Tibial nerve (tissue), 4 donors: ENCODE measurements around the gene HEXD.

Experiments used
- EP300 ChIP-seq, 2 donors: sonication (generic); formaldehyde crosslinking; IDR thresholded peaks; one replicate each; pipeline ENCODE4 v1.6.1; 2017; ENCODE audit warnings: antibody characterized with exemption in 2 of 2, mild to moderate bottlenecking in 1 of 2
- POLR2A ChIP-seq, 2 donors: fragments of 450-650 bp; IDR thresholded peaks; one replicate each; pipeline ENCODE4 v1.6.1; 2017; ENCODE audit warnings: antibody characterized with exemption in 2 of 2, mild to moderate bottlenecking in 2 of 2, moderate library complexity in 2 of 2
- TF ChIP-seq, protein P1 (sequence below), 5 experiments: fragments of 200-600 bp in 3 of 5; fragments of 450-650 bp in 2 of 5; sonication (generic) in 3 of 5; IDR thresholded peaks; one replicate each; pipeline ENCODE4 v1.5.1; 2016 to 2019; ENCODE audit warnings: antibody characterized with exemption in 5 of 5, mild to moderate bottlenecking in 3 of 5, moderate library complexity in 2 of 5

DNA sequence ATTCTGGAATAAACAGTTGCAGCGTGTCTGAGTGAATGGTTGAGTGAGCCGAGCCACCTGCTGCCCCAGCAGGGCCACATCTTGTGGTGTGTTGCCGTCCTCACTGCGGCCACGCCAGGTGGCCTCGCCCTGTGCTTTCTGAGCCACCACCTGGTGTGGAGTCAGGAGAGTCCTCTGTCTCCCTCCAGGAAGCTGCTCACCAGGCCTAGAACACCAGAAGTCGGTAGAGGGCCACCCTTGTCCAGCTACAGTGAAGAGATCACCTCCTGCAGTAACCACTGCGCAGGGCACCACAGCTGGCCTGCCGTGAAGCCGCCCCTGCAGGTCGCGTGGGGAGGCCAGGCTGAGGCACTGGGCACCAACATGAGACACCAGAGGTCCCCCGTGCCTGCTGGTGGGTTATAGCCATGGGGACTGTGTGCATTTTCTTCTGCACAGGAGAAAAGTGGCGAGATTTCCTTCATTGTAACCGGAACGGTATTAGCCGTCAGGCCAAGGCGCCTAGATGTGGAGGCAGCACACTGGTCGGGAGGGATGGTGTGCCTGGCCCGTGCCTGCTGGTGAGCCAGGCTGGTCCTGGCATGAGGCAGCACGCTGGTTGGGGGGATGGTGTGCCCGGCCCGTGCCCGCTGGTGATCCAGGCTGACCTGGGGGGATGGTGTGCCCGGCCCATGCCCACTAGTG, 72.5 kb downstream of the HEXD start:
- TF ChIP-seq, protein P1, sequence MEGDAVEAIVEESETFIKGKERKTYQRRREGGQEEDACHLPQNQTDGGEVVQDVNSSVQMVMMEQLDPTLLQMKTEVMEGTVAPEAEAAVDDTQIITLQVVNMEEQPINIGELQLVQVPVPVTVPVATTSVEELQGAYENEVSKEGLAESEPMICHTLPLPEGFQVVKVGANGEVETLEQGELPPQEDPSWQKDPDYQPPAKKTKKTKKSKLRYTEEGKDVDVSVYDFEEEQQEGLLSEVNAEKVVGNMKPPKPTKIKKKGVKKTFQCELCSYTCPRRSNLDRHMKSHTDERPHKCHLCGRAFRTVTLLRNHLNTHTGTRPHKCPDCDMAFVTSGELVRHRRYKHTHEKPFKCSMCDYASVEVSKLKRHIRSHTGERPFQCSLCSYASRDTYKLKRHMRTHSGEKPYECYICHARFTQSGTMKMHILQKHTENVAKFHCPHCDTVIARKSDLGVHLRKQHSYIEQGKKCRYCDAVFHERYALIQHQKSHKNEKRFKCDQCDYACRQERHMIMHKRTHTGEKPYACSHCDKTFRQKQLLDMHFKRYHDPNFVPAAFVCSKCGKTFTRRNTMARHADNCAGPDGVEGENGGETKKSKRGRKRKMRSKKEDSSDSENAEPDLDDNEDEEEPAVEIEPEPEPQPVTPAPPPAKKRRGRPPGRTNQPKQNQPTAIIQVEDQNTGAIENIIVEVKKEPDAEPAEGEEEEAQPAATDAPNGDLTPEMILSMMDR (IDR thresholded peaks at IDR 0.05): no peak
- TF ChIP-seq POLR2A (IDR thresholded peaks at IDR 0.05) (no peak), EP300 (IDR thresholded peaks at IDR 0.05) (no peak)
